HepG2 (cell line): Measurements from ENCODE around the gene MSMB. TPM values are rescaled to one million over a fixed set of nuclear protein-coding genes. Genes with fewer than 3 reads are reported as not detected.
A peak's percentile ranks its signal among the peaks of the same experiment; 100 is the strongest.

Experiments
- HMG20B ChIP-seq: conservative IDR thresholded peaks from 2 replicates; pipeline ENCODE4 v1.6.1; 2016; ENCODE audit warnings: missing genetic modification reagents, missing compliant biosample characterization
- KLF6 ChIP-seq: IDR thresholded peaks from 2 replicates; pipeline ENCODE4 v1.8.0; 2016; ENCODE audit warnings: missing biosample characterization, missing genetic modification reagents
- NBN ChIP-seq: fragments of 450-650 bp; conservative IDR thresholded peaks from 2 replicates; pipeline ENCODE4 v1.6.1; 2017
- NFIB ChIP-seq: sonication (generic); formaldehyde crosslinking; IDR thresholded peaks from 2 replicates; pipeline ENCODE4 v1.9.0; 2021; ENCODE audit warnings: missing genetic modification reagents, mild to moderate bottlenecking, borderline replicate concordance
- NFKB2 ChIP-seq: sonication (generic); formaldehyde crosslinking; IDR thresholded peaks from 2 replicates; pipeline ENCODE4 v1.4.0; 2020; ENCODE audit warnings: missing genetic modification reagents, borderline replicate concordance
- NKX3-1 ChIP-seq: sonication (generic); formaldehyde crosslinking; IDR thresholded peaks from 2 replicates; pipeline ENCODE4 v1.5.0; 2020; ENCODE audit warnings: missing genetic modification reagents
- RAD51 ChIP-seq: fragments of 450-650 bp; IDR thresholded peaks from 2 replicates; pipeline ENCODE4 v1.6.1; 2016; ENCODE audit warnings: borderline replicate concordance
- SNRNP70 ChIP-seq: fragments of 200-400 bp; formaldehyde crosslinking; IDR thresholded peaks from 2 replicates; pipeline ENCODE4 v1.6.1; 2017; ENCODE audit warnings: mild to moderate bottlenecking, low read depth, low read length, moderate library complexity
- STAT5B ChIP-seq: sonication (generic); formaldehyde crosslinking; IDR thresholded peaks from 2 replicates; pipeline ENCODE4 v1.4.0; 2020; ENCODE audit warnings: missing genetic modification reagents
- TEAD3 ChIP-seq: optimal IDR thresholded peaks from 2 replicates; pipeline ENCODE3; 2016; ENCODE audit warnings: borderline replicate concordance
- ZBTB34 ChIP-seq: sonication (generic); formaldehyde crosslinking; IDR thresholded peaks from 2 replicates; pipeline ENCODE4 v1.8.0; 2022; ENCODE audit warnings: mild to moderate bottlenecking, missing genetic modification reagents
- ZC3H4 ChIP-seq: sonication (generic); formaldehyde crosslinking; IDR thresholded peaks from 2 replicates; pipeline ENCODE4 v1.4.0; 2020; ENCODE audit warnings: missing genetic modification reagents, borderline replicate concordance
- ZFP90 ChIP-seq: sonication (generic); formaldehyde crosslinking; IDR thresholded peaks from 2 replicates; pipeline ENCODE4 v1.8.0; 2022; ENCODE audit warnings: missing genetic modification reagents, mild to moderate bottlenecking, inconsistent platforms, borderline replicate concordance
- ZFY ChIP-seq: sonication (generic); formaldehyde crosslinking; IDR thresholded peaks from 2 replicates; pipeline ENCODE4 v1.4.0; 2020; ENCODE audit warnings: missing genetic modification reagents
- ZNF296 ChIP-seq: sonication (generic); formaldehyde crosslinking; conservative IDR thresholded peaks from 2 replicates; pipeline ENCODE4 v1.5.0; 2020; ENCODE audit warnings: mild to moderate bottlenecking, missing genetic modification reagents
- ZNF343 ChIP-seq: sonication (generic); formaldehyde crosslinking; IDR thresholded peaks from 2 replicates; pipeline ENCODE4 v1.4.0; 2020; ENCODE audit warnings: mild to moderate bottlenecking, missing genetic modification reagents
- ZNF407 ChIP-seq: sonication (generic); formaldehyde crosslinking; IDR thresholded peaks from one replicate; pipeline ENCODE4 v1.5.1; 2020; ENCODE audit warnings: mild to moderate bottlenecking, missing genetic modification reagents; ENCODE audit errors: not compliant biosample characterization
- ZNF441 ChIP-seq: sonication (generic); formaldehyde crosslinking; IDR thresholded peaks from 2 replicates; pipeline ENCODE4 v1.7.0; 2021; ENCODE audit warnings: missing genetic modification reagents, borderline replicate concordance
- ZNF549 ChIP-seq: sonication (generic); formaldehyde crosslinking; IDR thresholded peaks from 2 replicates; pipeline ENCODE4 v1.5.0; 2020; ENCODE audit warnings: missing genetic modification reagents
- ZNF605 ChIP-seq: sonication (generic); formaldehyde crosslinking; IDR thresholded peaks from 2 replicates; pipeline ENCODE4 v1.8.0; 2022; ENCODE audit warnings: mild to moderate bottlenecking, missing genetic modification reagents
- polyA plus RNA-seq, 8 experiments: library from polyadenylated mRNA; depleted of rRNA in 3 of 8; stranded (reverse) in 7 of 8; unstranded in 1 of 8; fragments of >200 nt; fragmentation: Illumina TruSeq in 4 of 8; extraction: Trizol in 4 of 8; gene quantifications; 2 replicates each; pipeline versions ENCODE4 v1.2.1 to v1.2.3, GENCODE V29; 2011 to 2016; ENCODE audit warnings: low read depth in 4 of 8, missing spikeins in 1 of 8, mixed read lengths in 1 of 8; ENCODE audit not compliant: insufficient read depth in 1 of 8
- total RNA-seq, 5 experiments: library from RNA; depleted of rRNA; stranded (reverse); fragments of >200 nt; fragmentation: Illumina TruSeq; extraction: Trizol; gene quantifications; 2 replicates each; pipeline ENCODE4 v1.2.3, GENCODE V29; 2016; ENCODE audit warnings: low read depth in 1 of 5
- TF ChIP-seq, protein P1 (sequence below): sonication (generic); IDR thresholded peaks from 2 replicates; pipeline ENCODE4 v1.6.1; 2016; ENCODE audit warnings: low read depth, borderline replicate concordance

Gene MSMB
- total and polyA plus RNA-seq, 2 of the 13 experiments (the other 11 are each of a cell fraction or from before 2014, with no cell fraction given), result 0.84 TPM; not detected in 1

DNA sequence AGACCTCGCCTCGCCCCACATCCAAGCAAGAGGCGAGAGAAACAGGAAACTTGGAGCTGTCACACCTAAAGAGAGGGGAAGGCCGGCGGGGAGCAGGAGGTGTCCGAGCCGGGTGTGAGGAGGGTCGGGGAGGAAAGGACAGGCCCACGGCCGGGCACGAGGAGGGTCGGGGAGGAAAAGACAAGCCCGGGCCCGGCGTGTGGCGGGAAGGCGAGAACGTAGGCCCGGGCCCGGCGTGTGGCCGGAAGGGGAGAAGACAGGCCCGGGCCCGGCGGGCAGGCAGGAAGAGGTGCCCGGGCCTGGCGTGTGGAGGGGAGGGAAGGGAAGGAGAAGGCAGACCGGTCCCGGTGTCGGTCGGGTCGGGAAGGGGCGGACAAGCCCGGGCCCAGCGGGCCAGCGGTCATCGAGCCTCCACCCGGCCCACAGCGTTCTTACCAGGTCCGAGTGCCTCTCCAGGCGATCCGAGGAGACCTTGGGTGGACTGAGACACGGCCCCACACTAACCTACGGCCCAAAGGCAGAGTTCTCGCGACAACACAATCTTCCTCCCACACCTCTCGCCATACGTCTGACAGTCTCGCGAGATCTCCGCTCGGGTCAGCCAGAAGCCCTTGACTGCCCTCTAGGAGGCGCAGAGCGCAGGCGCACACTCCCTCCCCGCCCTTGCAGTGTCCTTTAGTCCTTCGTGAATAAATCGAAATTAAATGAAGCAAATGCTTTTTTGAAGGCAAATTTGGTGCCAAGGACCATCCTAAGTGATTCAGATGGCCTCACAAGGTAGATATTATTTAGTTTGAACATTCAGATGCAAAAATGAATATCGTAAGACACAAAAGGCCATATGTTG is 15.8 kb downstream of the MSMB start, which contains the start of gene NCOA4 (continued):
- no peak for TF ChIP-seq NFIB
- peak; percentile 93 for TF ChIP-seq NFKB2 (CRISPR knock-in tag)
- no peak for TF ChIP-seq ZBTB34 (CRISPR knock-in tag)
- TF ChIP-seq ZFY (CRISPR knock-in tag), result peak; percentile 92
- TF ChIP-seq HMG20B (CRISPR knock-in tag), result no peak
- TF ChIP-seq RAD51, result no peak
- TF ChIP-seq KLF6 (CRISPR knock-in tag), result no peak
- no peak for TF ChIP-seq NBN
- TF ChIP-seq ZFP90 (CRISPR knock-in tag), result no peak; the same call in 1 of the 2 replicates
- no peak for TF ChIP-seq ZC3H4 (CRISPR knock-in tag)
- TF ChIP-seq, protein P1, sequence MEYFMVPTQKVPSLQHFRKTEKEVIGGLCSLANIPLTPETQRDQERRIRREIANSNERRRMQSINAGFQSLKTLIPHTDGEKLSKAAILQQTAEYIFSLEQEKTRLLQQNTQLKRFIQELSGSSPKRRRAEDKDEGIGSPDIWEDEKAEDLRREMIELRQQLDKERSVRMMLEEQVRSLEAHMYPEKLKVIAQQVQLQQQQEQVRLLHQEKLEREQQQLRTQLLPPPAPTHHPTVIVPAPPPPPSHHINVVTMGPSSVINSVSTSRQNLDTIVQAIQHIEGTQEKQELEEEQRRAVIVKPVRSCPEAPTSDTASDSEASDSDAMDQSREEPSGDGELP, result no peak
- TF ChIP-seq ZNF549 (CRISPR knock-in tag), result no peak
- TF ChIP-seq TEAD3 (CRISPR knock-in tag), result peak; percentile 58
- TF ChIP-seq ZNF343 (CRISPR knock-in tag), result no peak
- no peak; the same call in none of the 2 replicates for TF ChIP-seq ZNF441 (CRISPR knock-in tag)
- TF ChIP-seq ZNF605 (CRISPR knock-in tag), result peak; percentile 29; the same call in 1 of the 2 replicates
- peak; percentile 89 for TF ChIP-seq ZNF407 (CRISPR knock-in tag)
- TF ChIP-seq STAT5B (CRISPR knock-in tag), result no peak
- no peak for TF ChIP-seq NKX3-1
- no peak for TF ChIP-seq SNRNP70
- no peak for TF ChIP-seq ZNF296 (CRISPR knock-in tag)
